HCT116 (cell line): ENCODE data around the gene FHIT. TPM values are rescaled to one million over a fixed set of nuclear protein-coding genes. Genes with fewer than 3 reads are reported as not detected.

Experiments
- ATAC-seq: fragments of 200-7000 bp; cut with Tn5 transposase; 2 replicates; pipeline ENCODE4 v1.9.1; 2020; ENCODE audit warnings: mild to moderate bottlenecking, moderate library complexity
- BruUV-seq: library from RNA; stranded (reverse); fragments of 400-500 nt; replicated peaks from 2 replicates; lab custom pipeline; 2021; lab: Mats Ljungman, UMichigan
- CTCF ChIA-PET: fragments of 300-600 bp; sonication (Branson Sonifier 250); formaldehyde crosslinking; loops from one replicate; lab custom pipeline; 2021; ENCODE audit warnings: antibody characterized with exemption; lab: Charles Lee
- POLR2A ChIA-PET: fragments of 300-600, 350-600 bp; sonication (Branson Sonifier 250); formaldehyde crosslinking; loops from one replicate; lab custom pipeline; 2021; ENCODE audit warnings: antibody characterized with exemption; lab: Charles Lee
- RAD21 ChIA-PET, 2 experiments: fragments of 300-600 bp; sonication (Branson Sonifier 250); formaldehyde crosslinking; loops; one replicate each; lab custom pipeline; 2023; ENCODE audit warnings: low total read pairs in 2 of 2; ENCODE audit not compliant: uncharacterized antibody in 2 of 2, unreplicated experiment in 2 of 2, low non-redundant PET in 1 of 2; lab: Charles Lee
- DNase-seq: peaks from one replicate; pipeline ENCODE4 v3.0.0-alpha.2; 2010; ENCODE audit warnings: low read depth, low spot score
- H2AFZ ChIP-seq: fragments of 200-600 bp; shearing (Covaris generic), sonication (generic); 2 replicates; pipeline ENCODE4 v1.6.1; 2017; ENCODE audit warnings: low read depth, mixed run types, mixed read lengths, antibody characterized with exemption, low read length; ENCODE audit not compliant: poor library complexity, severe bottlenecking
- H3K27ac ChIP-seq: 2 replicates; pipeline ENCODE4 v1.5.1; 2012; ENCODE audit warnings: low read depth, low read length
- H3K27me3 ChIP-seq: fragments of 200-600 bp; sonication (generic); 2 replicates; pipeline ENCODE4 v1.6.1; 2016; ENCODE audit warnings: mixed run types, low read length, mixed read lengths; ENCODE audit not compliant: insufficient read depth
- H3K36me3 ChIP-seq, 2 experiments: fragments of 200-500 bp in 1 of 2; fragments of 200-600 bp in 1 of 2; sonication (Bioruptor generic) in 1 of 2; sonication (generic) in 1 of 2; 2 replicates each; pipeline versions ENCODE4 v1.5.1 to v1.6.1; 2014 to 2016; ENCODE audit warnings: low read length in 2 of 2, inconsistent platforms in 1 of 2, mixed read lengths in 1 of 2, mixed run types in 1 of 2; ENCODE audit not compliant: insufficient read depth in 2 of 2, control insufficient read depth in 1 of 2
- H3K4me1 ChIP-seq, 2 experiments: fragments of 200-600 bp in 1 of 2; sonication (generic) in 1 of 2; 2 replicates each; pipeline versions ENCODE4 v1.5.1 to v1.6.1; 2012 to 2017; ENCODE audit warnings: low read length in 2 of 2, inconsistent platforms in 1 of 2, mild to moderate bottlenecking in 1 of 2, mixed read lengths in 1 of 2, mixed run types in 1 of 2, moderate library complexity in 1 of 2; ENCODE audit not compliant: insufficient read depth in 2 of 2, control insufficient read depth in 1 of 2
- H3K4me2 ChIP-seq: fragments of 200-600 bp; sonication (generic); 2 replicates; pipeline ENCODE4 v1.6.1; 2017; ENCODE audit warnings: mixed run types, low read length, mixed read lengths
- H3K4me3 ChIP-seq, 2 experiments: fragments of 200-600 bp in 1 of 2; sonication (generic) in 1 of 2; replicated peaks in 1 of 2; 2 replicates each; pipeline ENCODE4 v1.5.1; 2011 to 2016; ENCODE audit warnings: low read length in 2 of 2, control low read depth in 1 of 2, low read depth in 1 of 2, mild to moderate bottlenecking in 1 of 2, mixed read lengths in 1 of 2, mixed run types in 1 of 2
- H3K79me2 ChIP-seq: fragments of 200-600 bp; sonication (generic); 2 replicates; pipeline ENCODE4 v1.6.1; 2017; ENCODE audit warnings: mild to moderate bottlenecking, mixed run types, low read length, moderate library complexity, mixed read lengths; ENCODE audit not compliant: insufficient read depth
- H3K9ac ChIP-seq: fragments of 200-600 bp; sonication (generic); 2 replicates; pipeline ENCODE4 v1.6.1; 2016; ENCODE audit warnings: low read length, mixed read lengths
- H3K9me2 ChIP-seq: fragments of 200-600 bp; sonication (generic), shearing (Covaris generic); 2 replicates; pipeline ENCODE4 v1.6.1; 2017; ENCODE audit warnings: mixed run types, mild to moderate bottlenecking, moderate library complexity; ENCODE audit not compliant: insufficient read depth
- H3K9me3 ChIP-seq, 2 experiments: fragments of 200-500 bp in 1 of 2; fragments of 200-600 bp in 1 of 2; sonication (Bioruptor generic) in 1 of 2; sonication (generic) in 1 of 2; 2 replicates each; pipeline ENCODE4 v1.6.1; 2014 to 2017; ENCODE audit warnings: low read length in 2 of 2, mixed read lengths in 2 of 2, inconsistent platforms in 1 of 2, low read depth in 1 of 2, mild to moderate bottlenecking in 1 of 2, mixed run types in 1 of 2, moderate library complexity in 1 of 2; ENCODE audit not compliant: control insufficient read depth in 1 of 2, insufficient read depth in 1 of 2
- H4K20me1 ChIP-seq: fragments of 200-600 bp; sonication (generic), shearing (Covaris generic); 2 replicates; pipeline ENCODE4 v1.6.1; 2017; ENCODE audit warnings: mixed run types, mild to moderate bottlenecking, moderate library complexity; ENCODE audit not compliant: insufficient read depth
- ATF3 ChIP-seq: IDR thresholded peaks from 2 replicates; pipeline ENCODE4 v1.6.1; 2012
- CBX3 ChIP-seq: IDR thresholded peaks from 2 replicates; pipeline ENCODE4 v1.6.1; 2012; ENCODE audit warnings: low read depth
- CEBPB ChIP-seq: IDR thresholded peaks from 2 replicates; pipeline ENCODE4 v1.6.1; 2012; ENCODE audit warnings: low read depth
- CTCF ChIP-seq, 3 experiments: fragments of 200-600 bp in 1 of 3; sonication (generic) in 1 of 3; IDR thresholded peaks in 2 of 3; conservative IDR thresholded peaks in 1 of 3; 2 replicates each; pipeline ENCODE4 v1.5.1; 2012 to 2017; ENCODE audit warnings: low read depth in 2 of 3, low read length in 2 of 3, antibody characterized with exemption in 1 of 3, borderline replicate concordance in 1 of 3, control low read depth in 1 of 3, mild to moderate bottlenecking in 1 of 3, mixed read lengths in 1 of 3, mixed run types in 1 of 3, moderate library complexity in 1 of 3; ENCODE audit not compliant: insufficient read depth in 1 of 3
- EGR1 ChIP-seq: IDR thresholded peaks from 2 replicates; pipeline ENCODE4 v1.6.1; 2012; ENCODE audit warnings: low read depth
- EZH2 ChIP-seq: fragments of 200-600 bp; sonication (generic); IDR thresholded peaks from 2 replicates; pipeline ENCODE4 v1.6.1; 2017; ENCODE audit warnings: antibody characterized with exemption, mixed run types
- EZH2phosphoT487 ChIP-seq: fragments of 200-600 bp; IDR thresholded peaks from 2 replicates; pipeline ENCODE4 v1.6.1; 2018; ENCODE audit warnings: antibody characterized with exemption, borderline replicate concordance
- MAX ChIP-seq: IDR thresholded peaks from 2 replicates; pipeline ENCODE4 v1.6.1; 2012
- POLR2A ChIP-seq: IDR thresholded peaks from 2 replicates; pipeline ENCODE4 v1.7.0; 2011; ENCODE audit warnings: borderline replicate concordance; ENCODE audit not compliant: insufficient read depth, insufficient read length; ENCODE audit errors: extremely low read depth
- RAD21 ChIP-seq: IDR thresholded peaks from 2 replicates; pipeline ENCODE4 v1.6.1; 2012; ENCODE audit warnings: low read depth, mild to moderate bottlenecking
- TCF7L2 ChIP-seq: IDR thresholded peaks from 2 replicates; pipeline ENCODE4 v1.7.0; 2011; ENCODE audit warnings: borderline replicate concordance, inconsistent platforms; ENCODE audit not compliant: insufficient read depth, insufficient read length; ENCODE audit errors: extremely low read depth
- YY1 ChIP-seq: IDR thresholded peaks from 2 replicates; pipeline ENCODE4 v1.6.1; 2011; ENCODE audit warnings: low read length, low read depth, moderate library complexity, mild to moderate bottlenecking; ENCODE audit not compliant: insufficient replicate concordance; ENCODE audit errors: extremely low read depth
- ZFX ChIP-seq: fragments of 450-650 bp; IDR thresholded peaks from 2 replicates; pipeline ENCODE4 v1.6.1; 2017
- intact Hi-C: fragments of 100-400 bp; cut with micrococcal nuclease; formaldehyde crosslinking; loops from 2 replicates; pipeline ENCODE4 v1.10.0; 2022
- total RNA-seq: library from RNA; stranded (reverse); gene quantifications from one replicate; pipeline ENCODE4 v1.2.1, GENCODE V29; 2021; ENCODE audit not compliant: unreplicated experiment

FHIT gene
- total RNA-seq, 1 experiment from 2014 or later = 20.1 TPM

- Histone ChIP-seq H2AFZ (no peak overlapping the region), H3K36me3 (no peaks in the 10 kb centered on the region), H3K9me3 (no peaks in the 10 kb centered on the region), H3K4me1 (no peaks in the 10 kb centered on the region), H3K9ac (no peak overlapping the region), H3K9me2 (no peaks in the 10 kb centered on the region), H3K27me3 (no peaks in the 10 kb centered on the region), H3K79me2 (no peaks in the 10 kb centered on the region), H3K4me3 (no peak overlapping the region), H4K20me1 (no peaks in the 10 kb centered on the region), H3K27ac (no peak overlapping the region), H3K4me2 (no peak overlapping the region)
- ATAC-seq = no peak
- no peak for DNase-seq
- no peak for TF ChIP-seq TCF7L2
- TF ChIP-seq ATF3 = no peak
- no peak for TF ChIP-seq CBX3
- no peak for TF ChIP-seq POLR2A
- TF ChIP-seq YY1 = no peak
- no peak for TF ChIP-seq EGR1
- no peak for TF ChIP-seq ZFX
- TF ChIP-seq EZH2phosphoT487 = no peak
- no peak for TF ChIP-seq MAX
- TF ChIP-seq RAD21 = no peak
- TF ChIP-seq CEBPB = no peak
- no peak for TF ChIP-seq CTCF (IDR thresholded peaks at IDR 0.05 in 2 of 3, conservative IDR thresholded peaks at IDR 0.05 in 1 of 3; ENCODE audit: borderline replicate concordance in 1 of 3, insufficient read depth in 1 of 3, low read depth in 2 of 3, low read length in 2 of 3)
- TF ChIP-seq EZH2 = no peak
- intact Hi-C loops = no loop called here
- ChIA-PET POLR2A (no interaction called here), RAD21 (no interaction called here), CTCF (no interaction called here)
- no TSS peak for BruUV-seq
Observed at GRCh38 chr3:61226166-61226686, 25.0 kb downstream of the FHIT start.
